OCI-LY7 (cell line): ENCODE measurements around the gene CCL3. TPM values are rescaled to one million over a fixed set of nuclear protein-coding genes. Genes with fewer than 3 reads are reported as not detected.
"Not testable (repeated sequence)": the region's sequence is repeated elsewhere in the genome, so short reads cannot be mapped to it uniquely, and the experiment has no call there.

Experiments used
- BruUV-seq: library from RNA; stranded (reverse); fragments of 400-500 nt; replicated peaks from 2 replicates; lab custom pipeline; 2021; lab: Mats Ljungman, UMichigan
- CTCF ChIA-PET: fragments of 300-600 bp; sonication (Branson Sonifier 250); formaldehyde crosslinking; loops from one replicate; lab custom pipeline; 2022; ENCODE audit warnings: antibody characterized with exemption; ENCODE audit not compliant: unreplicated experiment; lab: Charles Lee
- POLR2A ChIA-PET: fragments of 300-600 bp; sonication (Branson Sonifier 250); formaldehyde crosslinking; loops from one replicate; lab custom pipeline; 2022; ENCODE audit warnings: antibody characterized with exemption; lab: Charles Lee
- DNase-seq: peaks from one replicate; pipeline ENCODE4 v3.0.0-alpha.2; 2015; ENCODE audit warnings: low spot score
- H2AFZ ChIP-seq: fragments of 200-600 bp; sonication (generic), shearing (Covaris generic); 2 replicates; pipeline ENCODE4 v1.6.1; 2014; ENCODE audit warnings: mild to moderate bottlenecking, antibody characterized with exemption, low read length, moderate library complexity
- H3K27ac ChIP-seq: fragments of 200-600 bp; sonication (generic); 2 replicates; pipeline ENCODE4 v1.5.1; 2014; ENCODE audit warnings: mixed run types, low read depth, mild to moderate bottlenecking, moderate library complexity, low read length, inconsistent platforms; ENCODE audit not compliant: poor library complexity, severe bottlenecking
- H3K36me3 ChIP-seq: fragments of 200-600 bp; sonication (generic); 2 replicates; pipeline ENCODE4 v1.6.1; 2014; ENCODE audit warnings: mild to moderate bottlenecking, antibody characterized with exemption, low read length, moderate library complexity, mixed read lengths; ENCODE audit not compliant: insufficient read depth
- H3K4me1 ChIP-seq: fragments of 200-600 bp; sonication (generic); 2 replicates; pipeline ENCODE4 v1.5.1; 2014; ENCODE audit warnings: mild to moderate bottlenecking, low read length; ENCODE audit not compliant: insufficient read depth, poor library complexity, severe bottlenecking
- H3K4me2 ChIP-seq: fragments of 200-600 bp; sonication (generic); 2 replicates; pipeline ENCODE4 v1.6.1; 2014; ENCODE audit warnings: mild to moderate bottlenecking, low read length
- H3K4me3 ChIP-seq: fragments of 200-600 bp; sonication (generic); 2 replicates; pipeline ENCODE4 v1.5.1; 2014; ENCODE audit warnings: mild to moderate bottlenecking, low read depth, low read length; ENCODE audit not compliant: poor library complexity, severe bottlenecking
- H3K79me2 ChIP-seq: fragments of 200-600 bp; sonication (generic); 2 replicates; pipeline ENCODE4 v1.6.1; 2016; ENCODE audit warnings: low read depth, mild to moderate bottlenecking, low read length, moderate library complexity, mixed read lengths; ENCODE audit not compliant: insufficient read depth
- H3K9me2 ChIP-seq: fragments of 200-600 bp; sonication (generic); 2 replicates; pipeline ENCODE4 v1.6.1; 2016; ENCODE audit warnings: mild to moderate bottlenecking, low read length, mixed read lengths; ENCODE audit not compliant: insufficient read depth
- H3K9me3 ChIP-seq: fragments of 200-600 bp; sonication (generic); 2 replicates; pipeline ENCODE4 v1.6.1; 2014; ENCODE audit warnings: mild to moderate bottlenecking, mixed run types, low read length, mixed read lengths
- H4K20me1 ChIP-seq: fragments of 200-600 bp; sonication (generic); 2 replicates; pipeline ENCODE4 v1.6.1; 2014; ENCODE audit warnings: mild to moderate bottlenecking, antibody characterized with exemption, low read length, moderate library complexity, mixed read lengths; ENCODE audit not compliant: insufficient read depth
- CTCF ChIP-seq: fragments of 200-600 bp; sonication (generic); conservative IDR thresholded peaks from 2 replicates; pipeline ENCODE4 v1.5.1; 2014; ENCODE audit warnings: mild to moderate bottlenecking, antibody characterized with exemption, low read length, moderate library complexity, mixed read lengths
- EZH2phosphoT487 ChIP-seq: fragments of 200-600 bp; sonication (generic); IDR thresholded peaks from 2 replicates; pipeline ENCODE4 v1.6.1; 2018; ENCODE audit warnings: low read depth, borderline replicate concordance, mild to moderate bottlenecking, mixed run types, antibody characterized with exemption, low read length, moderate library complexity, mixed read lengths
- intact Hi-C: fragments of 100-400 bp; cut with micrococcal nuclease; formaldehyde crosslinking; loops from one replicate; pipeline ENCODE4 v1.10.0; 2022; ENCODE audit not compliant: unreplicated experiment
- total RNA-seq, 2 experiments: library from RNA; depleted of rRNA in 1 of 2; stranded (reverse); fragments of >200 nt in 1 of 2; shearing (Covaris generic) in 1 of 2; gene quantifications; 2 replicates each; pipeline ENCODE4 v1.2.3, GENCODE V29; 2014 to 2022

The CCL3 gene
- total RNA-seq, 2 experiments from 2014 or later: not detected

GRCh38 chr17:36095992-36096391 is 6.0 kb upstream of the CCL3 start:
- no peak overlapping the region for H3K27ac ChIP-seq
- no peaks in the 10 kb centered on the region for H3K9me3 ChIP-seq
- H3K9me2 ChIP-seq: no peaks in the 10 kb centered on the region
- no peak overlapping the region for H3K4me3 ChIP-seq
- DNase-seq: no peak
- CTCF ChIA-PET: no interaction called here
- H3K4me2 ChIP-seq: no peak overlapping the region
- no TSS peak for BruUV-seq
- TF ChIP-seq CTCF (no peak), EZH2phosphoT487 (no peak)
- H4K20me1 ChIP-seq: no peaks in the 10 kb centered on the region
- no peaks in the 10 kb centered on the region for H3K4me1 ChIP-seq
- intact Hi-C loops: no loop called here
- H3K36me3 ChIP-seq: no peaks in the 10 kb centered on the region
- POLR2A ChIA-PET: interaction anchor here (0.5 kb wide), 1 partner anchor 54 kb away, joined by 3 read pairs; no protein-coding TSS in a partner anchor
- H3K79me2 ChIP-seq: no peaks in the 10 kb centered on the region
- H2AFZ ChIP-seq: no peak overlapping the region

- BruUV-seq: no TSS peak
- H3K79me2 ChIP-seq: no peaks in the 10 kb centered on the region
- no peaks in the 10 kb centered on the region for H3K36me3 ChIP-seq
- intact Hi-C loops: no loop called here
- H2AFZ ChIP-seq: no peak overlapping the region
- DNase-seq: no peak
- peaks cover 11% of the 10 kb centered on the region for H3K4me1 ChIP-seq
- ChIA-PET CTCF (no interaction called here), POLR2A (no interaction called here)
- no peaks in the 10 kb centered on the region for H4K20me1 ChIP-seq
- H3K9me3 ChIP-seq: no peaks in the 10 kb centered on the region
- no peak overlapping the region for H3K4me3 ChIP-seq
- TF ChIP-seq EZH2phosphoT487 (no peak), CTCF (no peak)
- no peak overlapping the region for H3K4me2 ChIP-seq
- H3K27ac ChIP-seq: no peak overlapping the region
- H3K9me2 ChIP-seq: no peaks in the 10 kb centered on the region
Observed at GRCh38 chr17:36094746-36095145, 4.8 kb upstream of the CCL3 start.

- H3K4me2 ChIP-seq: no peak overlapping the region
- no peaks in the 10 kb centered on the region for H3K79me2 ChIP-seq
- DNase-seq: no peak
- H4K20me1 ChIP-seq: no peaks in the 10 kb centered on the region
- H3K9me3 ChIP-seq: no peaks in the 10 kb centered on the region
- H3K36me3 ChIP-seq: no peaks in the 10 kb centered on the region
- TF ChIP-seq CTCF (no peak), EZH2phosphoT487 (no peak)
- no peak overlapping the region for H3K27ac ChIP-seq
- H3K9me2 ChIP-seq: no peaks in the 10 kb centered on the region
- CTCF ChIA-PET: no interaction called here
- H3K4me1 ChIP-seq: peaks cover 16% of the 10 kb centered on the region
- BruUV-seq: no TSS peak
- H3K4me3 ChIP-seq: no peak overlapping the region
- intact Hi-C loops: no loop called here
- no peak overlapping the region for H2AFZ ChIP-seq
- POLR2A ChIA-PET: no interaction called here
Observed at GRCh38 chr17:36094232-36094631, 4.3 kb upstream of the CCL3 start.

GRCh38 chr17:36092715-36093114 is 2.8 kb upstream of the CCL3 start:
- H3K4me2 ChIP-seq, H3K27ac ChIP-seq, intact Hi-C loops, CTCF ChIA-PET, H3K9me3 ChIP-seq, H2AFZ ChIP-seq, H3K4me3 ChIP-seq, DNase-seq, H3K9me2 ChIP-seq, H3K36me3 ChIP-seq, H3K79me2 ChIP-seq, POLR2A ChIA-PET, H4K20me1 ChIP-seq, BruUV-seq: not testable (repeated sequence)
- H3K4me1 ChIP-seq: peaks cover 16% of the 10 kb centered on the region
